ENCODE results near the gene TRPM6.
"Not testable (repeated sequence)": the region's sequence is repeated elsewhere in the genome, so short reads cannot be mapped to it uniquely, and the experiment has no call there.

Gene TRPM6

GRCh38 chr9:74887041-74887980 lies at the start of gene TRPM6:
Gene TRPM6 (minus strand): TSS chr9:74887921. CDS start chr9:74887856, 65 bp downstream.
- Mint-ChIP-seq H3K4me1 (ENCODE audit: low read depth) (peaks cover 13% of the 10 kb centered on the region), H3K9me3 (ENCODE audit: low read depth) (peaks cover 8% of the 10 kb centered on the region), H3K4me3 (peak within 1 kb of the TSS; percentile 84), H3K27me3 (peaks cover 33% of the 10 kb centered on the region), H3K36me3 (peaks cover 5% of the 10 kb centered on the region), H3K27ac (no peak within 1 kb of the TSS)

GRCh38 chr9:74935008-74935407 lies 47.3 kb upstream of the TRPM6 start:
- Mint-ChIP-seq H3K27ac (no peak overlapping the region), H3K36me3 (peaks cover 6% of the 10 kb centered on the region), H3K27me3 (peaks cover 1% of the 10 kb centered on the region), H3K9me3 (ENCODE audit: low read depth) (peaks cover 9% of the 10 kb centered on the region), H3K4me3 (no peak overlapping the region), H3K4me1 (ENCODE audit: low read depth) (no peaks in the 10 kb centered on the region)

- Mint-ChIP-seq H3K9me3 (ENCODE audit: low read depth) (no peaks in the 10 kb centered on the region), H3K36me3 (no peaks in the 10 kb centered on the region), H3K27ac (no peak overlapping the region), H3K4me3 (no peak overlapping the region), H3K4me1 (ENCODE audit: low read depth) (no peaks in the 10 kb centered on the region), H3K27me3 (peaks cover 1% of the 10 kb centered on the region)
Measured at GRCh38 chr9:74921737-74922136, 34.0 kb upstream of the TRPM6 start.

GRCh38 chr9:74920944-74921626 lies 33.4 kb upstream of the TRPM6 start:
- Mint-ChIP-seq H3K9me3 (ENCODE audit: low read depth) (no peaks in the 10 kb centered on the region), H3K4me3 (no peak overlapping the region), H3K27ac (no peak overlapping the region), H3K36me3 (no peaks in the 10 kb centered on the region), H3K4me1 (ENCODE audit: low read depth) (no peaks in the 10 kb centered on the region), H3K27me3 (no peaks in the 10 kb centered on the region)

GRCh38 chr9:74910036-74910435 lies 22.3 kb upstream of the TRPM6 start:
- Mint-ChIP-seq H3K9me3 (ENCODE audit: low read depth) (peaks cover 9% of the 10 kb centered on the region), H3K27ac (no peak overlapping the region), H3K36me3 (peaks cover 14% of the 10 kb centered on the region), H3K4me1 (ENCODE audit: low read depth) (no peaks in the 10 kb centered on the region), H3K4me3 (no peak overlapping the region), H3K27me3 (peaks cover 20% of the 10 kb centered on the region)

- H3K36me3 Mint-ChIP-seq = peaks cover 14% of the 10 kb centered on the region
- peaks cover 20% of the 10 kb centered on the region for H3K27me3 Mint-ChIP-seq
- no peak overlapping the region for H3K27ac Mint-ChIP-seq
- no peaks in the 10 kb centered on the region for H3K4me1 Mint-ChIP-seq (ENCODE audit: low read depth)
- H3K4me3 Mint-ChIP-seq = no peak overlapping the region
- peaks cover 9% of the 10 kb centered on the region for H3K9me3 Mint-ChIP-seq (ENCODE audit: low read depth)
Measured at GRCh38 chr9:74908665-74909064, 20.9 kb upstream of the TRPM6 start.

- H3K9me3 Mint-ChIP-seq (ENCODE audit: low read depth) = peaks cover 5% of the 10 kb centered on the region
- H3K4me3 Mint-ChIP-seq = no peak overlapping the region
Measured at GRCh38 chr9:74907085-74907484, 19.4 kb upstream of the TRPM6 start.

GRCh38 chr9:74901001-74901400 lies 13.3 kb upstream of the TRPM6 start:
- Mint-ChIP-seq H3K4me3 (no peak overlapping the region), H3K27me3 (peaks cover 5% of the 10 kb centered on the region), H3K27ac (no peak overlapping the region), H3K9me3 (ENCODE audit: low read depth) (no peaks in the 10 kb centered on the region), H3K4me1 (ENCODE audit: low read depth) (no peaks in the 10 kb centered on the region), H3K36me3 (no peaks in the 10 kb centered on the region)

More at GRCh38 chr9:74907085-74907484, 19.4 kb upstream of the TRPM6 start:
- Mint-ChIP-seq H3K4me1 (ENCODE audit: low read depth) (no peaks in the 10 kb centered on the region), H3K27ac (no peak overlapping the region), H3K27me3 (peaks cover 20% of the 10 kb centered on the region), H3K36me3 (peaks cover 13% of the 10 kb centered on the region)

GRCh38 chr9:74888449-74888848 lies 728 bp upstream of the TRPM6 start:
- H3K27me3 Mint-ChIP-seq = peaks cover 32% of the 10 kb centered on the region
- H3K4me1 Mint-ChIP-seq (ENCODE audit: low read depth) = peaks cover 13% of the 10 kb centered on the region
- H3K27ac Mint-ChIP-seq; H3K9me3 Mint-ChIP-seq (ENCODE audit: low read depth); H3K36me3 Mint-ChIP-seq: not testable (repeated sequence)
- H3K4me3 Mint-ChIP-seq = peak overlapping the region; percentile 38

GRCh38 chr9:74887981-74888370 lies 255 bp upstream of the TRPM6 start:
- Mint-ChIP-seq H3K4me3 (peak overlapping the region; percentile 84), H3K27ac (no peak overlapping the region), H3K36me3 (peaks cover 5% of the 10 kb centered on the region), H3K9me3 (ENCODE audit: low read depth) (peaks cover 8% of the 10 kb centered on the region), H3K4me1 (ENCODE audit: low read depth) (peaks cover 13% of the 10 kb centered on the region), H3K27me3 (peaks cover 34% of the 10 kb centered on the region)

GRCh38 chr9:74876382-74876949 lies 11.3 kb downstream of the TRPM6 start:
- Mint-ChIP-seq H3K36me3 (peaks cover 14% of the 10 kb centered on the region), H3K4me3 (no peak overlapping the region), H3K27me3 (peaks cover 20% of the 10 kb centered on the region), H3K4me1 (ENCODE audit: low read depth) (no peaks in the 10 kb centered on the region), H3K9me3 (ENCODE audit: low read depth) (peaks cover 15% of the 10 kb centered on the region), H3K27ac (no peak overlapping the region)

GRCh38 chr9:74875656-74876055 lies 12.1 kb downstream of the TRPM6 start:
- H3K36me3 Mint-ChIP-seq = peaks cover 13% of the 10 kb centered on the region
- H3K4me1 Mint-ChIP-seq (ENCODE audit: low read depth) = no peaks in the 10 kb centered on the region
- peaks cover 16% of the 10 kb centered on the region for H3K27me3 Mint-ChIP-seq
- no peak overlapping the region for H3K4me3 Mint-ChIP-seq
- peaks cover 14% of the 10 kb centered on the region for H3K9me3 Mint-ChIP-seq (ENCODE audit: low read depth)
- H3K27ac Mint-ChIP-seq = no peak overlapping the region

GRCh38 chr9:74874220-74874619 lies 13.5 kb downstream of the TRPM6 start:
- peaks cover 9% of the 10 kb centered on the region for H3K27me3 Mint-ChIP-seq
- no peak overlapping the region for H3K4me3 Mint-ChIP-seq
- H3K36me3 Mint-ChIP-seq = peaks cover 7% of the 10 kb centered on the region
- H3K4me1 Mint-ChIP-seq (ENCODE audit: low read depth) = no peaks in the 10 kb centered on the region
- H3K27ac Mint-ChIP-seq = no peak overlapping the region
- H3K9me3 Mint-ChIP-seq (ENCODE audit: low read depth) = peaks cover 5% of the 10 kb centered on the region

- Mint-ChIP-seq H3K9me3 (ENCODE audit: low read depth) (no peaks in the 10 kb centered on the region), H3K27ac (no peak overlapping the region), H3K4me3 (no peak overlapping the region), H3K4me1 (ENCODE audit: low read depth) (no peaks in the 10 kb centered on the region), H3K27me3 (peaks cover 11% of the 10 kb centered on the region), H3K36me3 (peaks cover 3% of the 10 kb centered on the region)
Measured at GRCh38 chr9:74872619-74873233, 15.0 kb downstream of the TRPM6 start.

GRCh38 chr9:74867483-74867882 lies 20.2 kb downstream of the TRPM6 start:
- no peaks in the 10 kb centered on the region for H3K9me3 Mint-ChIP-seq (ENCODE audit: low read depth)
- no peaks in the 10 kb centered on the region for H3K36me3 Mint-ChIP-seq
- peaks cover 4% of the 10 kb centered on the region for H3K27me3 Mint-ChIP-seq
- H3K4me3 Mint-ChIP-seq = no peak overlapping the region
- no peak overlapping the region for H3K27ac Mint-ChIP-seq
- no peaks in the 10 kb centered on the region for H3K4me1 Mint-ChIP-seq (ENCODE audit: low read depth)
